HCEC 1CT (cell line): Measurements from ENCODE around the gene SLC35E1.

ENCODE experiments used
- DNase-seq: peaks from one replicate; pipeline ENCODE4 v3.0.0-alpha.2; 2017

Gene SLC35E1

GRCh38 chr19:16572332-16573211 lies at the start of gene SLC35E1:
TSS of gene SLC35E1 (minus strand) at chr19:16572415. CDS start at chr19:16572364, 51 bp downstream.
- DNase-seq, result peak; percentile 93

- no peak for DNase-seq
These were observed 49.1 kb upstream of the SLC35E1 start for GRCh38 chr19:16621165-16621800.

GRCh38 chr19:16620584-16620983 lies 48.4 kb upstream of the SLC35E1 start:
- DNase-seq, result no peak

GRCh38 chr19:16620018-16620417 lies 47.8 kb upstream of the SLC35E1 start:
- DNase-seq, result no peak

GRCh38 chr19:16619457-16619856 lies 47.2 kb upstream of the SLC35E1 start:
- no peak for DNase-seq

- no peak for DNase-seq
These were observed 46.0 kb upstream of the SLC35E1 start for GRCh38 chr19:16618248-16618647.

- no peak for DNase-seq
These were observed 43.6 kb upstream of the SLC35E1 start for GRCh38 chr19:16615808-16616207.

- DNase-seq, result no peak
These were observed 42.7 kb upstream of the SLC35E1 start for GRCh38 chr19:16614941-16615340.

GRCh38 chr19:16613841-16614240 lies 41.6 kb upstream of the SLC35E1 start:
- no peak for DNase-seq

GRCh38 chr19:16612636-16613035 lies 40.4 kb upstream of the SLC35E1 start:
- no peak for DNase-seq

GRCh38 chr19:16611121-16611520 lies 38.9 kb upstream of the SLC35E1 start:
- no peak for DNase-seq

GRCh38 chr19:16609511-16610200 lies 37.4 kb upstream of the SLC35E1 start:
- DNase-seq, result no peak

GRCh38 chr19:16608290-16608739 lies 36.1 kb upstream of the SLC35E1 start:
- peak; percentile 89 for DNase-seq

GRCh38 chr19:16607819-16608218 lies 35.6 kb upstream of the SLC35E1 start:
- DNase-seq, result no peak

GRCh38 chr19:16605553-16605994 lies 33.4 kb upstream of the SLC35E1 start:
- DNase-seq, result no peak

GRCh38 chr19:16605115-16605514 lies 32.9 kb upstream of the SLC35E1 start:
- no peak for DNase-seq

GRCh38 chr19:16604615-16605014 lies 32.4 kb upstream of the SLC35E1 start:
- DNase-seq, result no peak

- no peak for DNase-seq
These were observed 30.9 kb upstream of the SLC35E1 start for GRCh38 chr19:16603090-16603489.

- no peak for DNase-seq
These were observed 29.3 kb upstream of the SLC35E1 start for GRCh38 chr19:16601378-16602052.

GRCh38 chr19:16600824-16601223 lies 28.6 kb upstream of the SLC35E1 start:
- DNase-seq, result no peak

GRCh38 chr19:16599655-16600346 lies 27.6 kb upstream of the SLC35E1 start:
- no peak for DNase-seq

- no peak for DNase-seq
These were observed 26.6 kb upstream of the SLC35E1 start for GRCh38 chr19:16598848-16599247.
